ENCODE results near the gene IRGC.

DNA sequence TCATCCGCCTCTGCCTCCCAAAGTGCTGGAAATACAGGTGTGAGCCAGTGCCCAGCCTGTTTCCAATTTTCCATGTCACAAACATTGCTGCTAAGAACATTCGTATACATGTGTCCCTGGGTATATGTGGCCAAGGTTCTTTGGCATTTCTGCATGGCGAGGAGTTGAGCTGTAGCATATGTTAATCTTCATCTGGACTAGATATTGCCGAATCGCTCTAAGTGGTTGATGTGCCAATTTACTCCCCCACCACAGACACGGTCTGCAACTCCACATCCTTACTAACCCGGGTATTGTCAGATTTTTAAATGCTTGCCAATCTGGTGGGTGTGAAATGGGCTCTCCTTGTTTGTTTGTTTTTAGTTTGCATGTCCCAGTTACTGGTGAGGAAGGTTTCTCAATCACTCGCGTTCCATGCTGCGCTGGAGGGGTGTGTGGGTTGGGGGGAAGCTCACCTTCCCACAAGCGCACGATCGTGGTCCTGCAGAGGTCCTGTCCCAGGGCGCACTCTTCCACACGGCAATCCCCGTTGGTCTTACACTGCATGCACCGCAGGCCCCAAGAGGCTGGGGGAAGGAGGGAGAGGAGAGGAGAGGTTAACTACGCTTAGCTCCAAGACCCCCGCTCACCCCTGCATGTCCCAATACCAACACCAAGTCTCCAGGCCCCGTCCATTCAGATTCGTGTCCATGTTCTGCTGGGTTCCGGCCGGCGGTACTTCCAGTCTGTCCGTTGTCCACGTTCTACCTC lies 48.6 kb upstream of the IRGC start:
- TF ChIP-seq, protein P1, sequence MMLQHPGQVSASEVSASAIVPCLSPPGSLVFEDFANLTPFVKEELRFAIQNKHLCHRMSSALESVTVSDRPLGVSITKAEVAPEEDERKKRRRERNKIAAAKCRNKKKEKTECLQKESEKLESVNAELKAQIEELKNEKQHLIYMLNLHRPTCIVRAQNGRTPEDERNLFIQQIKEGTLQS (CRISPR knock-in tag; conservative IDR thresholded peaks at IDR 0.05), result no peak
- TF ChIP-seq, protein P2, sequence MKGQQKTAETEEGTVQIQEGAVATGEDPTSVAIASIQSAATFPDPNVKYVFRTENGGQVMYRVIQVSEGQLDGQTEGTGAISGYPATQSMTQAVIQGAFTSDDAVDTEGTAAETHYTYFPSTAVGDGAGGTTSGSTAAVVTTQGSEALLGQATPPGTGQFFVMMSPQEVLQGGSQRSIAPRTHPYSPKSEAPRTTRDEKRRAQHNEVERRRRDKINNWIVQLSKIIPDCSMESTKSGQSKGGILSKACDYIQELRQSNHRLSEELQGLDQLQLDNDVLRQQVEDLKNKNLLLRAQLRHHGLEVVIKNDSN (CRISPR knock-in tag; IDR thresholded peaks at IDR 0.05), result no peak
- TF ChIP-seq ZNF232 (CRISPR knock-in tag; IDR thresholded peaks at IDR 0.05) (no peak), IRF2 (CRISPR knock-in tag; IDR thresholded peaks at IDR 0.05; ENCODE audit: borderline replicate concordance, low read depth) (no peak), ZNF396 (CRISPR knock-in tag; IDR thresholded peaks at IDR 0.05; ENCODE audit: borderline replicate concordance) (no peak)
- TF ChIP-seq, protein P3, sequence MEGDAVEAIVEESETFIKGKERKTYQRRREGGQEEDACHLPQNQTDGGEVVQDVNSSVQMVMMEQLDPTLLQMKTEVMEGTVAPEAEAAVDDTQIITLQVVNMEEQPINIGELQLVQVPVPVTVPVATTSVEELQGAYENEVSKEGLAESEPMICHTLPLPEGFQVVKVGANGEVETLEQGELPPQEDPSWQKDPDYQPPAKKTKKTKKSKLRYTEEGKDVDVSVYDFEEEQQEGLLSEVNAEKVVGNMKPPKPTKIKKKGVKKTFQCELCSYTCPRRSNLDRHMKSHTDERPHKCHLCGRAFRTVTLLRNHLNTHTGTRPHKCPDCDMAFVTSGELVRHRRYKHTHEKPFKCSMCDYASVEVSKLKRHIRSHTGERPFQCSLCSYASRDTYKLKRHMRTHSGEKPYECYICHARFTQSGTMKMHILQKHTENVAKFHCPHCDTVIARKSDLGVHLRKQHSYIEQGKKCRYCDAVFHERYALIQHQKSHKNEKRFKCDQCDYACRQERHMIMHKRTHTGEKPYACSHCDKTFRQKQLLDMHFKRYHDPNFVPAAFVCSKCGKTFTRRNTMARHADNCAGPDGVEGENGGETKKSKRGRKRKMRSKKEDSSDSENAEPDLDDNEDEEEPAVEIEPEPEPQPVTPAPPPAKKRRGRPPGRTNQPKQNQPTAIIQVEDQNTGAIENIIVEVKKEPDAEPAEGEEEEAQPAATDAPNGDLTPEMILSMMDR (IDR thresholded peaks at IDR 0.05), result no peak
